Liver (tissue), 3 donors: ENCODE measurements around the gene EPB41L1.

Experiments
- FOXA1 ChIP-seq: IDR thresholded peaks from 2 replicates; pipeline ENCODE4 v1.6.1; 2016; ENCODE audit warnings: antibody characterized with exemption
- TAF1 ChIP-seq: conservative IDR thresholded peaks from 2 replicates; pipeline ENCODE4 v1.6.1; 2016; ENCODE audit warnings: antibody characterized with exemption, mild to moderate bottlenecking
- TF ChIP-seq, protein P1 (sequence below): fragments of 150-350 bp; IDR thresholded peaks from 2 replicates; pipeline ENCODE4 v1.5.1; 2017; ENCODE audit warnings: improper control_type of control experiment, low read depth, low read length; ENCODE audit not compliant: missing input control
- TF ChIP-seq, protein P2 (sequence below): IDR thresholded peaks from 2 replicates; pipeline ENCODE4 v1.6.1; 2016; ENCODE audit warnings: antibody characterized with exemption
- donor health status: healthy.
- donor health status: healthy.

DNA sequence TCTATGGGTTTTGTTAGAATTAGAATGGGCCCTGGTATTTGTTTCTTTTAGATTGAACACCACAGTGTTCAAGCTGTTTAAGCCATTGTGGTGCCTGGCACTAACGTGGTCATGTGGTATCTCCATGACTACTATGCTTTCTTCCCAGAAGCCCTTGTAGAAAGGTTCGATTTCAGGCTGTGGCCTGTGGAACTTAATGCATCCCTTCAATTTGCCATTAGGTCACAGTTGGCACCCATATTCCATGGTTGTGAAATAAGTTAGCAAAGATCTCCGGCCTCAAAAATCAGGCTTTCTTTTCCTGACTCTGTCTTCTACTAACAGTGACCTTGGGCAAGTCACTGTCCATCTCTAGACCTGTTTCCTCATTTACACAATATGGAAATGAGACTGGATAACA is 50.5 kb downstream of the EPB41L1 start:
- TF ChIP-seq FOXA1 = no peak
- TF ChIP-seq, protein P1, sequence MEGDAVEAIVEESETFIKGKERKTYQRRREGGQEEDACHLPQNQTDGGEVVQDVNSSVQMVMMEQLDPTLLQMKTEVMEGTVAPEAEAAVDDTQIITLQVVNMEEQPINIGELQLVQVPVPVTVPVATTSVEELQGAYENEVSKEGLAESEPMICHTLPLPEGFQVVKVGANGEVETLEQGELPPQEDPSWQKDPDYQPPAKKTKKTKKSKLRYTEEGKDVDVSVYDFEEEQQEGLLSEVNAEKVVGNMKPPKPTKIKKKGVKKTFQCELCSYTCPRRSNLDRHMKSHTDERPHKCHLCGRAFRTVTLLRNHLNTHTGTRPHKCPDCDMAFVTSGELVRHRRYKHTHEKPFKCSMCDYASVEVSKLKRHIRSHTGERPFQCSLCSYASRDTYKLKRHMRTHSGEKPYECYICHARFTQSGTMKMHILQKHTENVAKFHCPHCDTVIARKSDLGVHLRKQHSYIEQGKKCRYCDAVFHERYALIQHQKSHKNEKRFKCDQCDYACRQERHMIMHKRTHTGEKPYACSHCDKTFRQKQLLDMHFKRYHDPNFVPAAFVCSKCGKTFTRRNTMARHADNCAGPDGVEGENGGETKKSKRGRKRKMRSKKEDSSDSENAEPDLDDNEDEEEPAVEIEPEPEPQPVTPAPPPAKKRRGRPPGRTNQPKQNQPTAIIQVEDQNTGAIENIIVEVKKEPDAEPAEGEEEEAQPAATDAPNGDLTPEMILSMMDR = no peak
- no peak for TF ChIP-seq TAF1
- TF ChIP-seq, protein P2, sequence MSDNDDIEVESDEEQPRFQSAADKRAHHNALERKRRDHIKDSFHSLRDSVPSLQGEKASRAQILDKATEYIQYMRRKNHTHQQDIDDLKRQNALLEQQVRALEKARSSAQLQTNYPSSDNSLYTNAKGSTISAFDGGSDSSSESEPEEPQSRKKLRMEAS = no peak
